GM06990 (cell line): ENCODE results near the gene SPIN2B.
"Not testable (repeated sequence)": the region's sequence is repeated elsewhere in the genome, so short reads cannot be mapped to it uniquely, and the experiment has no call there.

Source experiments
- DNase-seq: peaks from one replicate; pipeline ENCODE4 v3.0.0-alpha.2; 2011; ENCODE audit not compliant: insufficient read length; ENCODE audit errors: extremely low read depth
- H3K27me3 ChIP-seq: replicated peaks from 2 replicates; pipeline ENCODE4 v1.6.0; 2011; ENCODE audit warnings: low read length; ENCODE audit not compliant: control insufficient read depth, insufficient read depth
- H3K36me3 ChIP-seq: 2 replicates; pipeline ENCODE4 v1.5.1; 2011; ENCODE audit warnings: low read length; ENCODE audit not compliant: control insufficient read depth, insufficient read depth
- H3K4me3 ChIP-seq: replicated peaks from 2 replicates; pipeline ENCODE4 v1.5.1; 2011; ENCODE audit warnings: low read depth, mild to moderate bottlenecking, control low read depth, low read length
- TF ChIP-seq, protein P1 (sequence below): IDR thresholded peaks from 2 replicates; pipeline ENCODE4 v1.5.1; 2011; ENCODE audit warnings: low read length, control low read depth, mild to moderate bottlenecking, inconsistent platforms; ENCODE audit not compliant: insufficient read depth, poor library complexity, severe bottlenecking

The SPIN2B gene

DNA sequence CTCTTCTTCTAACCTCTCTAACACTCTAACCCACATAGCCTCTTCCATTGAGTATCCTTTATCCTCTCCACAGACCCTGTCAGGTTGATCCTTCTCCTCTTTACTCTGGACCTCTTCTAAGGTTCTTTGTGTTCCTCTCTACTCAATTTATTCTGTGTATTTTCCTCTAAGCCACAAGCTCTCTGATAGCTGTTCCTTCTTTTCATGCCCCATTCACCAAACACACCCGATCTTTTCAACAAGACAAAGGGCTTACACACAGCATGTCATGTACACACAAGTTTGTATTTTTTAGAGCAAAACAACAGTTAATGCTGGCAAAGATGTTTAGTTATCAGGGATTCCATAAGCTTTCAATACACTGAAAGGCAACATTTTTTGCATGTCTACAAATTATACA, 1.9 kb downstream of the SPIN2B start:
- no peaks in the 10 kb centered on the region for H3K36me3 ChIP-seq
- DNase-seq, result no peak
- TF ChIP-seq, protein P1, sequence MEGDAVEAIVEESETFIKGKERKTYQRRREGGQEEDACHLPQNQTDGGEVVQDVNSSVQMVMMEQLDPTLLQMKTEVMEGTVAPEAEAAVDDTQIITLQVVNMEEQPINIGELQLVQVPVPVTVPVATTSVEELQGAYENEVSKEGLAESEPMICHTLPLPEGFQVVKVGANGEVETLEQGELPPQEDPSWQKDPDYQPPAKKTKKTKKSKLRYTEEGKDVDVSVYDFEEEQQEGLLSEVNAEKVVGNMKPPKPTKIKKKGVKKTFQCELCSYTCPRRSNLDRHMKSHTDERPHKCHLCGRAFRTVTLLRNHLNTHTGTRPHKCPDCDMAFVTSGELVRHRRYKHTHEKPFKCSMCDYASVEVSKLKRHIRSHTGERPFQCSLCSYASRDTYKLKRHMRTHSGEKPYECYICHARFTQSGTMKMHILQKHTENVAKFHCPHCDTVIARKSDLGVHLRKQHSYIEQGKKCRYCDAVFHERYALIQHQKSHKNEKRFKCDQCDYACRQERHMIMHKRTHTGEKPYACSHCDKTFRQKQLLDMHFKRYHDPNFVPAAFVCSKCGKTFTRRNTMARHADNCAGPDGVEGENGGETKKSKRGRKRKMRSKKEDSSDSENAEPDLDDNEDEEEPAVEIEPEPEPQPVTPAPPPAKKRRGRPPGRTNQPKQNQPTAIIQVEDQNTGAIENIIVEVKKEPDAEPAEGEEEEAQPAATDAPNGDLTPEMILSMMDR, result no peak
- H3K27me3 ChIP-seq, result no peaks in the 10 kb centered on the region
- no peak overlapping the region for H3K4me3 ChIP-seq

DNA sequence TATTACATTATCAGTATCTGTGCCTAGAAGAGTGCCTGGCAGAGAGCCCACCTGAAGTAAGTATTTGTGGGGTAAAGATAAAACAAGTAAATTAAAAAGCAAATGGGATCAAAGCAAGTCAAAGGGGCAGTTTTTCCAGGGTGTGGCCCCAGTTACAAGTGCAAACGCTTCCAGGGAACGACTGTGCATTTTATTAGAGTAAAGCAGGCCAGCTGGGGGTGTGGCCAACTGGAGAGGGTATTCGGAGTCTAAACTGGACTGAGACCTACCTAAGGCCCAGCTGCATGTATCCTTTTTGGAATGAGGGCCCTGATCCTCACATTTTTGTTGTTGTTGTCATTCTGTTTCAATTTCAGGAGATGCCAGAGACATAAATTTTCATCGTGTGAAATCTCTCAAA, 3.8 kb downstream of the SPIN2B start:
- DNase-seq, H3K27me3 ChIP-seq, H3K4me3 ChIP-seq, H3K36me3 ChIP-seq: not testable (repeated sequence)

DNA sequence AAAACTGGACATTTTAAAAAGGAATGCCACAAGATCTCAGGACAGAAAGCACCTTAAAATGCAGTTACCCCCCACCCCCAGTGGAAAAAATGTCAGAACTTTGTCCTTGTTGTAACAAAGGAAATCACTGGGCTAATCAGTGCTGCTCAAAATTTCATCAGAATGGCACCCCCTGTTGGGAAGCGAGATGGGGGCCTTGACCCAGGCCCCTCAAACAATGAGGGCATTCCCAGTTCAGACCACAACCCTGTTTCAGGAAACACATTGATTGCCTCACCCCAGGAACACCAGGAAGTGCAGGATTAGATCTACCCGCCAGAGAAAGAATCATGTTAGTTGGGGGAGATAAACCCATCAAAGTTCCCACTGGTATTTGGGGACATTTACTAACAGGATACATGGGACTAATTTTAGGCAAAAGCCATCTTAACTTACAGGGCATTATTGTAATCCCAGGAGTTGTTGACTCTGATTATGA, 16.4 kb downstream of the SPIN2B start:
- Histone ChIP-seq H3K27me3 (no peaks in the 10 kb centered on the region), H3K36me3 (no peaks in the 10 kb centered on the region), H3K4me3 (no peak overlapping the region)
- DNase-seq, result no peak
- TF ChIP-seq, protein P1, result no peak

DNA sequence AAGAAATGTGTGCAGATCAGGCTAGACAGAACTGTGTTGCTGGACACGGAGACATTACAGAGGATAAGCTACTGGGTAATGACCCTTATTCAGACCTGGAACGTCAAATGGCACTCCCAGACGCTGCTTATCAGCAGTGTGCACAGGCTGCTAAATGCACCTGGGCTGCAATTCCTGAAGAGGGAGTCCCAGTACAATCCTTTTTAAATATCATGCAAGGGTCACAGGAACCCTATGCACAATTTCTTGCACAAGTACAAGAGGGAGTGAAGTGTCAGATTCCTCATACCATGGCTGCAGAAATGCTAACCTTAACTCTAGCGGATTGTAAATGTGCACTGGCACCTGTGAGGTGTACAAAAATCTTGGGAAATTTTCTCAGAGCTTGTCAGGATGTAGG, 16.9 kb downstream of the SPIN2B start:
- H3K4me3 ChIP-seq, result no peak overlapping the region
- H3K36me3 ChIP-seq, result no peaks in the 10 kb centered on the region
- TF ChIP-seq, protein P1, result no peak
- DNase-seq, result no peak
- no peaks in the 10 kb centered on the region for H3K27me3 ChIP-seq

DNA sequence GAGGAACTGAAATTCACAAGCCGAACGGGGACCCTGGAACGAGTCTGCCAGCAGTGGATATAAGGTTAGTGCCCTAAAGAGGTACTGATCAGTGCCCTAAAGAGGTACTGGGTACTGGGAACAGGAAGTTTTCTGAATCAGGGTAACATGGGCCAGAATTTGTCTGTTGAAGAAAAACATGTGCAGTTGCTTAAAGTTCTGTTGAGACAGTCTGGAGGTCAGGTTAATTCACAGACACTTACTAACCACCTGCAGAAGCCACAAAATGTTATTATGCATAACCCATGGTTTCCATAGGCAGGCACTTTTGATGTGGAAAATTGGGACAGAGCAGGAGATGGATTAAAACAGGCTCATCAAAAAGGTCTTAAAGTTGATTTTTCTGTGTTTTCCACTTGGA, 17.9 kb downstream of the SPIN2B start:
- DNase-seq, result no peak
- Histone ChIP-seq H3K4me3 (no peak overlapping the region), H3K36me3 (no peaks in the 10 kb centered on the region), H3K27me3 (no peaks in the 10 kb centered on the region)
- TF ChIP-seq, protein P1, result no peak

DNA sequence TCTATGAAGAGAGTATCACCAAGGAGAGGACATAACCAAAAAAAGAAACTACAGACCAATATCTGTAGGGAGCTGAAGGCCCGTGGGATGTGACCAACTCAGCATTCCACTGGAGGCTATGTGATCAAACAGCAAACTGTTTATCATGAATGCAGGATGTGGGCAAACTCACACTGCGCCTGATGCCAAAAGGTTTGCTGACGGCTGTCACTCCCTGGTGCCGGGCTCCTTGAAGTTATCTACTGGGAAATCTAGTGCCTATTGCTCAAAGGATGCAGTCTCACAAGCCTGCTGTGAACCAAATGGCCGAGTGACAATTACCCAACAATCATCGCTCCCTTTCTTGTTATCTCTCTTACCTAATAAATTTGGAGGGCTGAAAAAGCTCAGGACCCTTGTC, 18.4 kb downstream of the SPIN2B start:
- H3K4me3 ChIP-seq, H3K36me3 ChIP-seq, H3K27me3 ChIP-seq, DNase-seq: not testable (repeated sequence)

DNA sequence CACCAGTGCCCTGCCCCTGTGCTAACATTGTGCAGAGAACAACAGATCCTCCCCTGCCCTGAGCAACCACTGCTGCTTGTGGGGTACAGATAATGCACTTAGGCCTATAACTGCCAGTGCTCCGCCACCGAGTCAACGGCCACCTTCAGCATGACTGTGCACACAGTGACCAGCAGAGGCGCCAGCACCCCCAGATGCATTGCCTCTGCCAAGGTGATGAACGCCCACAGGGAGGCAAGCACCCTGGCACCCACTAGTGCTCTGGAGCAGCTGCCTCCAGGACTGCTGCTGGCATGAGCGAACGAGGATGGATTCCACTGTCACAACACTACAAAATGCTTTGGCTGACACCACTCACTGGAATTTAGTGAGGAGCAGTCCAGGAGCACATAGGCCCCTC, 38.2 kb downstream of the SPIN2B start:
- Histone ChIP-seq H3K4me3 (no peak overlapping the region), H3K27me3 (no peaks in the 10 kb centered on the region), H3K36me3 (no peaks in the 10 kb centered on the region; the same call in 1 of the 2 replicates)
- TF ChIP-seq, protein P1, result no peak
- no peak for DNase-seq
